ENCODE measurements around the gene PACRG. TPM values are rescaled to one million over a fixed set of nuclear protein-coding genes. Genes with fewer than 3 reads are reported as not detected.

The PACRG gene
- polyA plus RNA-seq, 3 donors = not detected

DNA sequence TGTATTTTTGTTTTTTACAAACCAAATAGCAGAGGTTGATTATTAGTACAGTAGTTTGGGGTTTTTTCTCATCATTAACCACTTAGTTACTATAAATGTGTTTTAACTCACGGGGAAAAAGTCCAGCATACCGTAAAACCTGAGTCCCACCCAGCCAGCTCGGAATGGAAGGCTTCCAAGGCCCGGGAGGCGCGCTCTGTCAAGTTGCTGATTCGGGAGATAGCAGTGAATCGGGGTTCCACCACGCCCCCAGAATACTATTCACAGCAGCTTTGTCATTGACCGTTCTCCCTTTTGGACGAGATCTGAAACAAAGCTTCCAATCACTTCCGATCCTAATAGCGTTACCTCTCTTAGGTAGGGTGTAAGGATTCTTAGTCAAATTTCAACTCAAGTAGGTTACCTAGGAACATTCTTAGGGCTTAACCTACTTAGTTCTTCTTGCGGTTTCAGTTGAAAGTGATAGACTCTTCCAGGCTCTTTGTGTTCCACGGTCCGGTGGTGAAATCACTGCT, 453.9 kb downstream of the PACRG start:
- H3K4me3 ChIP-seq (replicated peaks in 1 of 3; ENCODE audit: low read depth in 2 of 3, low read length in 3 of 3) = no peak overlapping the region
- H4K20me1 ChIP-seq (ENCODE audit: insufficient read depth, low read length) = no peaks in the 10 kb centered on the region
- Mint-ChIP-seq H3K9me3 (peaks cover 0 to 5% (median 0%) of the 10 kb centered on the region in 7 donors), H3K4me1 (peaks cover 9% of the 10 kb centered on the region), H3K36me3 (no peaks in the 10 kb centered on the region), H3K27me3 (ENCODE audit: low read depth in 3 of 3) (peaks cover 2 to 3% (median 2%) of the 10 kb centered on the region in 3 donors), H3K27ac (no peak overlapping the region), H3K4me3 (no peak overlapping the region)
- H3K9me3 ChIP-seq (replicated peaks in 1 of 2; ENCODE audit: control insufficient read depth in 1 of 2, insufficient read depth in 1 of 2, low read length in 2 of 2) = no peaks in the 10 kb centered on the region
- H3K79me2 ChIP-seq (ENCODE audit: insufficient read depth, low read length) = no peaks in the 10 kb centered on the region
- intact Hi-C loops (cut with micrococcal nuclease) = loop anchor here in 1 of 2 donors (5.0 kb wide), 1 partner anchor 781 kb away; no protein-coding TSS in a partner anchor
- no peaks in the 10 kb centered on the region for H3K36me3 ChIP-seq (replicated peaks in 1 of 2; ENCODE audit: control insufficient read depth in 1 of 2, insufficient read depth in 2 of 2, low read length in 2 of 2)
- DNase-seq = no peak
- no peaks in the 10 kb centered on the region for H3K4me1 ChIP-seq (ENCODE audit: control insufficient read depth in 1 of 2, insufficient read depth in 2 of 2, low read length in 2 of 2)
- no peak overlapping the region for H2AFZ ChIP-seq (ENCODE audit: insufficient read depth, low read depth, low read length, poor library complexity, severe bottlenecking)
- 95% methylated on average over 8 of the region's 16 CpGs for WGBS (ENCODE audit: insufficient coverage)
- TF ChIP-seq, protein P1, sequence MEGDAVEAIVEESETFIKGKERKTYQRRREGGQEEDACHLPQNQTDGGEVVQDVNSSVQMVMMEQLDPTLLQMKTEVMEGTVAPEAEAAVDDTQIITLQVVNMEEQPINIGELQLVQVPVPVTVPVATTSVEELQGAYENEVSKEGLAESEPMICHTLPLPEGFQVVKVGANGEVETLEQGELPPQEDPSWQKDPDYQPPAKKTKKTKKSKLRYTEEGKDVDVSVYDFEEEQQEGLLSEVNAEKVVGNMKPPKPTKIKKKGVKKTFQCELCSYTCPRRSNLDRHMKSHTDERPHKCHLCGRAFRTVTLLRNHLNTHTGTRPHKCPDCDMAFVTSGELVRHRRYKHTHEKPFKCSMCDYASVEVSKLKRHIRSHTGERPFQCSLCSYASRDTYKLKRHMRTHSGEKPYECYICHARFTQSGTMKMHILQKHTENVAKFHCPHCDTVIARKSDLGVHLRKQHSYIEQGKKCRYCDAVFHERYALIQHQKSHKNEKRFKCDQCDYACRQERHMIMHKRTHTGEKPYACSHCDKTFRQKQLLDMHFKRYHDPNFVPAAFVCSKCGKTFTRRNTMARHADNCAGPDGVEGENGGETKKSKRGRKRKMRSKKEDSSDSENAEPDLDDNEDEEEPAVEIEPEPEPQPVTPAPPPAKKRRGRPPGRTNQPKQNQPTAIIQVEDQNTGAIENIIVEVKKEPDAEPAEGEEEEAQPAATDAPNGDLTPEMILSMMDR (IDR thresholded peaks at IDR 0.05) = no peak
- no peak overlapping the region for H3K9ac ChIP-seq (ENCODE audit: insufficient read depth, low read length, poor library complexity, severe bottlenecking)
- no peak overlapping the region for H3K27ac ChIP-seq (ENCODE audit: low read depth in 1 of 2, low read length in 2 of 2)
- H3K4me2 ChIP-seq (replicated peaks; ENCODE audit: extremely low read depth, low read length, poor library complexity, severe bottlenecking) = no peak overlapping the region
- H3K27me3 ChIP-seq (ENCODE audit: control insufficient read depth in 2 of 2, insufficient read depth in 2 of 2, low read length in 2 of 2) = no peaks in the 10 kb centered on the region

DNA sequence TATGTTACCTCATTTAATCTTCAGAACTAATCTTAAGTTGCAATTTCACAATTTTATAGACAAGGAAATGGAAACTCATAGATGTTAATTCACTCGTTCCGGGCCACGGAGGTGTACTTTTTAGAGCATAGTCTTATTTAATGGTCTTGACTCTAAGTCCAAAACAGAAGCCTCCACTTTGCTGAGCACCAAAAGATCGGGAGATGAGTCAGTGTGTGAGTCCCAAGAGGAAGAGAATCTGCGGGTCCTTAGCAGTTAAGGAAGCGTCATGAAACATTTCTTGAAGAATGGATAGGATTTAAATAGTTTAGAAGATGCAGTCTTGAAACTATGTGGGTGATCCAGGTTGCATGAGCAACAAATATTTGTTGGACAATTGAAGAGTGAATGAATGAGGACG, 454.9 kb downstream of the PACRG start:
- 82% methylated on average over 7 of the region's 7 CpGs for WGBS (ENCODE audit: insufficient coverage)
- no peaks in the 10 kb centered on the region for H3K36me3 ChIP-seq (replicated peaks in 1 of 2; ENCODE audit: control insufficient read depth in 1 of 2, insufficient read depth in 2 of 2, low read length in 2 of 2)
- H3K27me3 ChIP-seq (ENCODE audit: control insufficient read depth in 2 of 2, insufficient read depth in 2 of 2, low read length in 2 of 2) = no peaks in the 10 kb centered on the region
- H3K27me3 Mint-ChIP-seq (ENCODE audit: low read depth in 3 of 3) = peaks cover 0 to 2% (median 2%) of the 10 kb centered on the region in 3 donors
- no peak for DNase-seq
- H3K4me2 ChIP-seq (replicated peaks; ENCODE audit: extremely low read depth, low read length, poor library complexity, severe bottlenecking) = no peak overlapping the region
- H3K9me3 ChIP-seq (replicated peaks in 1 of 2; ENCODE audit: control insufficient read depth in 1 of 2, insufficient read depth in 1 of 2, low read length in 2 of 2) = no peaks in the 10 kb centered on the region
- H4K20me1 ChIP-seq (ENCODE audit: insufficient read depth, low read length) = no peaks in the 10 kb centered on the region
- peak overlapping the region in 1 of 7 donors; percentile 41 for H3K27ac Mint-ChIP-seq
- H3K9ac ChIP-seq (ENCODE audit: insufficient read depth, low read length, poor library complexity, severe bottlenecking) = no peak overlapping the region
- TF ChIP-seq, protein P1 (IDR thresholded peaks at IDR 0.05) = no peak
- intact Hi-C loops (cut with micrococcal nuclease) = loop anchor here in 1 of 2 donors (5.0 kb wide), 1 partner anchor 780 kb away; no protein-coding TSS in a partner anchor
- H3K4me3 ChIP-seq (replicated peaks in 1 of 3; ENCODE audit: low read depth in 2 of 3, low read length in 3 of 3) = no peak overlapping the region
- H3K4me3 Mint-ChIP-seq = no peak overlapping the region
- no peak overlapping the region for H2AFZ ChIP-seq (ENCODE audit: insufficient read depth, low read depth, low read length, poor library complexity, severe bottlenecking)
- no peaks in the 10 kb centered on the region for H3K4me1 ChIP-seq (ENCODE audit: control insufficient read depth in 1 of 2, insufficient read depth in 2 of 2, low read length in 2 of 2)
- H3K79me2 ChIP-seq (ENCODE audit: insufficient read depth, low read length) = no peaks in the 10 kb centered on the region
- H3K27ac ChIP-seq (ENCODE audit: low read depth in 1 of 2, low read length in 2 of 2) = no peak overlapping the region
- no peaks in the 10 kb centered on the region for H3K36me3 Mint-ChIP-seq
- peaks cover 0 to 5% (median 0%) of the 10 kb centered on the region in 7 donors for H3K9me3 Mint-ChIP-seq
- peaks cover 9% of the 10 kb centered on the region for H3K4me1 Mint-ChIP-seq
